Inflammatory macrophage treated with lipopolysaccharide for 1 hour (primary cell): ENCODE measurements around the gene KCNN3.
A peak's percentile ranks its signal among the peaks of the same experiment; 100 is the strongest.

Experiments used
- DNase-seq, 2 donors: peaks; one replicate each; pipeline ENCODE4 v3.0.0-alpha.2; 2020 to 2022

The KCNN3 gene

GRCh38 chr1:154725865-154726264, 144.2 kb downstream of the KCNN3 start:
- no peak for DNase-seq

- peak; percentile 68 to 74 for DNase-seq
Measured at GRCh38 chr1:154720328-154721297, 149.5 kb downstream of the KCNN3 start.

- DNase-seq, result no peak
Measured at GRCh38 chr1:154719586-154720327, 150.3 kb downstream of the KCNN3 start.

DNA sequence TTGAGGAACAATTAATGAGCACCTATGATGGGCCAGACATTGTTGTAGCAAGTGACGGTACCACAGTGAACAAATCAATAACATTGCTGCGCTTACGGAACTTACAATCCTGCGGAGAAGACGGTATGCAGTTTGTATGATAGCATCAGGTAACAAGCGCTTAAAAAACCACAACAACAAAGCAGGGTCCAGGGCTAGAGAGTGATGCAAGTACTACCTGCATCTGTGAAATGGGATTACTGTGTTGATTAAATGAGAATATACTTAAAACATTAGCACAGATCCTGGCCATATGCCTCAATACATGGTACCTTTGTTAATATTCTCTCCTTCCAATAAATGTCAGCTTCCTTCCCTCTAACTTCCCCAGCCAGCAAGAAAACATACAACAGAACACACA, 151.5 kb downstream of the KCNN3 start:
- no peak for DNase-seq

GRCh38 chr1:154717528-154717924, 152.6 kb downstream of the KCNN3 start:
- DNase-seq, result no peak

GRCh38 chr1:154716614-154717527, 153.2 kb downstream of the KCNN3 start:
- no peak for DNase-seq

- DNase-seq, result peak; percentile 92 to 93
Measured at GRCh38 chr1:154716011-154716410, 154.1 kb downstream of the KCNN3 start.

DNA sequence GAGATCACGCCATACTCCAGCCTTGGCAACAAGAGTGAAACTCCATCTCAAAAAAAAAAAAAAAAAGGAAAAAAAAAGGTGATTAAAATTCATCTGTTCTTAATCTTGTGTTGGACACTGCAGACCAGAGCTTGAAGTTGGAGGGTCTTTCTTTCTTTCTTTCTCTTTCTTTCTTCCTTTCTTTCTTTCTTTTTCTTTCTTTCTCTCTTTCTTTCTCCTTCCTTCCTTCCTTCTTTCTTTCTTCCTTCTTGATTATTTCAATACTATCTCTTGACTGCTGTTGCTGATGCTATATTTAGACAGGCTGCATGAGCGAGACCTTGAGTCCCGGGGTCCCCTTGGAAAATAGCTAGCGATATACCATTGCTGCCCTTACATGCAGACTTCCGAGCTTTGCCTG, 154.7 kb downstream of the KCNN3 start:
- DNase-seq, result no peak

DNA sequence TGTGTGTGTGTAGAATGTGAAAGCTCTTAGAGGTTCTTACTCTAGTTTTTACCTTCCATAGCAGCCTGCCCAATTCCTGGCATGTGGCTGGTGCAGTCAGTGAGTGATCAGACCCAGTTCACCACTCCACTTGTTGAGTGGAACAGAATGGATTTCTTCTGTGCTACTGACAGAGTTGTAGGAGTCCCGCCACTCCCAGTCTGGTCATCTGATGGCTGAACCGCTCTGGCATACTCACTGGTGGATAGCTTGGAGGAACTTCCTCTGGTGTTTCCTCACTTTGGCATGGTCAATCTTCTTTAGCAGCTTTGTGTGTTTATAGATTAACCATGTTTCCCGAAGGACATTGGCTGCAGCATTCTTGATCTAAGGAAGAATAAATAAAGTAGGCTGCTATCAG, 155.4 kb downstream of the KCNN3 start:
- DNase-seq, result peak; percentile 82 to 93

GRCh38 chr1:154714052-154714623, 155.9 kb downstream of the KCNN3 start:
- DNase-seq, result no peak

- DNase-seq, result no peak
Measured at GRCh38 chr1:154713005-154713404, 157.1 kb downstream of the KCNN3 start.

- no peak for DNase-seq
Measured at GRCh38 chr1:154712166-154712810, 157.8 kb downstream of the KCNN3 start.

GRCh38 chr1:154711416-154711815, 158.7 kb downstream of the KCNN3 start:
- DNase-seq, result no peak

- DNase-seq, result no peak
Measured at GRCh38 chr1:154710106-154710505, 160.0 kb downstream of the KCNN3 start.

- DNase-seq, result no peak
Measured at GRCh38 chr1:154707901-154708463, 162.1 kb downstream of the KCNN3 start.

DNA sequence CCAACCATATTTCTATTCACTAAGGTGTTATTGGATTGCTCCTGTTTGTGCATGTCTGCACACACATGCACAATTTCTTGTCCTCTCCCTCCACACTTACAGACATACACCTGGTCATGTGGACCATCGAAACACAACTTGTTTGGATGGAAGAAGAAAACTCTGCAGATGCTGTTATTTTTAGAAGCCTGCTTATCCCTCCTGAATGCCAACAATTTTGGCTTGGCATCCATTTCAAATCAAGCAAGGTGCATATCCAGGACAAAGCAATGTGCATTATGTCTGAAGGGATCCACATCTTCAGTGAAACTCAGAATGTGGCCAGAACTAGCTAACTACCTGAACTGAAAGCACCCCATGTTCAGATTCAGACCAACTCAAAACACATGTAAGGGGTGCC, 163.2 kb downstream of the KCNN3 start:
- no peak for DNase-seq

GRCh38 chr1:154705544-154705943, 164.5 kb downstream of the KCNN3 start:
- no peak for DNase-seq

DNA sequence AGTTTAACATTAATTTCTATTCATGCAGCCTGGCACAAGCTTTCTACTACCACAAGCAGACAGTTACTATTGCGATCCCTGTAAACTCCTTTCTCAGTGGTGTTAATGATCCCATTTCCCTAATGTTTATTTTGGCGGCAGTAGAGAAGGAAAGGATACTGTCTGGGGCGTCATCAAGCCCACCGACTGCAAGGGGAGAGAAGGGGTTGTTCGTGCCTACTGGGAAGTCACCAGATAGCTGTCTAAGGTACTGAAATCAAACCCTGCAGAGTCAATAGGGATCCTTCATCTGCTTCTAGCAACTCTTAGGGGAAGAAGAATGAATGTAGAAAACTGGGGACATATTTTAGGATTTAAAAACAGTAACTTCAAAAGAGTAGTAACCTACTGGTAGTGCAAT, 166.9 kb downstream of the KCNN3 start:
- DNase-seq, result no peak

GRCh38 chr1:154698320-154699096, 171.6 kb downstream of the KCNN3 start:
- DNase-seq, result no peak

DNA sequence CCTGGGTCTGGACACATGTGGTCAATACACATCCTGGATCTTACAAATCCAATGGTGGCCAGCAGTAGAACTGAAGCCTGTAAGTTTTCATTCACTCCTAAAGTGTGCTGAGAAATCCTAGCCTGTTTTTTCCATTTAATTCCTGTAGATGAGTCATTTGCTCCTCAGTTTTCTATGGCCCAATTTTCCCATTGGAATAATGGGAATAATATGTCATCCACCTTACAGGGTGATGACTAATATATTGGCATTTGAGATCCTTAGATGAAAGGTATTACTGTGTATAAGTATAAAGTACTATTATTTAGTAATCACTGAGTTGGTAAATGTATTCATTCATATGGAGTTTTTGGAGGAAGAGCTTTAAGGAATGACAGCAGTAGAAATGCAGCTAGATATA, 172.4 kb downstream of the KCNN3 start:
- DNase-seq, result no peak

- no peak for DNase-seq
Measured at GRCh38 chr1:154696456-154696855, 173.6 kb downstream of the KCNN3 start.
